Kidney tubule cell (primary cell): Measurements from ENCODE around the gene PRPF40B.

ENCODE experiments used
- DNase-seq: peaks from one replicate; pipeline ENCODE4 v3.0.0-alpha.2; 2018; ENCODE audit warnings: low spot score

Gene PRPF40B

GRCh38 chr12:49684310-49684854, 61.0 kb downstream of the PRPF40B start:
- peak; percentile 28 for DNase-seq

DNA sequence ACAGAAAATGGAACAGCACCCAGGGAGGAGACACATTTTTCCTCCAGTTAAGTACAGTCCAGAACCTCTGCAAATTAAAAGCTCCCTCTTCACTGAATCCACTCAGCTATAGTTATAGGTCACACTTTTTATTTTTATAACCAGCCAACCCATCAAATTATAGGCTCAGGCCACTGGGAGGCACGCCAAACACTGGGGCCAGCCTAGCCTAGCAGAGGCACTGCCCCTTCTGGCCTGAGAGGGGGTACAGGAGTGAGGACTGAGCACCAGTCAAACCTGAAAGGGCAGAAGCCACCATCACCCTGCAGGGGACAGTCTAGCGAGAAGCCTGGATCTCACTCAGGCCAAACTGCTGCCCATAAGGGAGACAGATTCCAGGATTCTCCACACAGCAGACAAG, 64.6 kb downstream of the PRPF40B start:
- DNase-seq, result no peak

GRCh38 chr12:49689237-49689636, 65.9 kb downstream of the PRPF40B start:
- no peak for DNase-seq

DNA sequence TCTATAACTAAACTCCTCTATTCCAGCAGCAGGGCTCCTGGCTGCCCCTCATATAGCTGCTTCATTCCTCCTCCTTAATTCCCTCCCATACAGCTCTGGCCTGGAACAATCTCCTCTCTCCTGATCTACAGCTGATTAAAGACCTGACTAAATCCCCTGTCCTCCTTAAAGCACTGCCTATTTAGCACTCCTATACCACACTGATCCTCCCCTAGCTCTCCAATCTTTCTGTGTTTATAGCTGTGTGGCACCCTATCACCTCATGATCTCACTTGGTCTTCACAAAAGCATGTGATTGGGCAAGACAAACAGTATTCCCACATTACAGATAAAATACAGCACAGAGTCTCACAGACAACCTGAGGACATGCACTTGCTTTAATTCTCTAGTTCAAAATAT, 66.4 kb downstream of the PRPF40B start:
- DNase-seq, result no peak

- DNase-seq, result no peak
Measured at GRCh38 chr12:49692851-49693250, 69.5 kb downstream of the PRPF40B start.

DNA sequence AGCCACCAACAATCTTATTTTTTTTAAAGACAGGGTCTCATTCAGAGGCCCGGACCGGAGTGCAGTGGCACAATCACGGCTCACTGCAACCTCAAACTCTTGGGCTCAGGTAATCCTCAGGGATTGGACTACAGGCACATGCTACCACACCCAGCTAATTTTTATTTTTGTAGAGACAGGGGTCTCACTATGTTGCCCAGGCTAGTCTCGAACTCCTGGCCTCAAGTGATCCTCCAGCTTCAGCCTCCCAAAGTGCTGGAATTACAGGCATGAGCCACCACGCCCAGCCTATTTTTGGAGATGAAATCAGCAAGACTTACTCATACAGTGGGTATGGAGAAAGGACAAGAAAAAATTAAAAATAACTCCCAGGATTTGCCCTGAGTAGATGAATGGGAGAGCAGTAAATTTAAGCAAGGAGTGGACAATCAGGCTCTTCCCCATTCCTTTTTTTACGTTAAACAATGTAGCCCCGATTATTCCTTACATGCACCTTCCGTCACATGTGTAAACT, 70.6 kb downstream of the PRPF40B start:
- no peak for DNase-seq
